HG03175 (cell line): ENCODE data around the gene MAP3K2.
"Not testable (repeated sequence)": the region's sequence is repeated elsewhere in the genome, so short reads cannot be mapped to it uniquely, and the experiment has no call there.

ENCODE experiments used
- ATAC-seq: cut with Tn5 transposase; IDR thresholded peaks from one replicate; pipeline ENCODE4 v1.9.1; 2021; ENCODE audit warnings: mild to moderate bottlenecking, moderate library complexity; ENCODE audit not compliant: unreplicated experiment

Gene MAP3K2

GRCh38 chr2:127421116-127421800 lies 33.5 kb upstream of the MAP3K2 start:
- ATAC-seq, result no peak

GRCh38 chr2:127420039-127420864 lies 32.5 kb upstream of the MAP3K2 start:
- no peak for ATAC-seq

- ATAC-seq, result no peak
Measured at GRCh38 chr2:127419448-127420038, 31.8 kb upstream of the MAP3K2 start.

- ATAC-seq, result no peak
Measured at GRCh38 chr2:127419112-127419430, 31.3 kb upstream of the MAP3K2 start.

GRCh38 chr2:127418300-127419111 lies 30.7 kb upstream of the MAP3K2 start, which contains the start of gene PROC:
PROC (plus strand) TSS chr2:127418427; CDS start chr2:127419943, 1,516 bp downstream.
- ATAC-seq, result no peak

- no peak for ATAC-seq
Measured at GRCh38 chr2:127417406-127417805, 29.6 kb upstream of the MAP3K2 start.

- ATAC-seq, result peak; percentile 2
Measured at GRCh38 chr2:127416506-127417001, 28.8 kb upstream of the MAP3K2 start.

GRCh38 chr2:127415593-127416505 lies 28.1 kb upstream of the MAP3K2 start:
- ATAC-seq, result peak; percentile 67

GRCh38 chr2:127414638-127415592 lies 27.1 kb upstream of the MAP3K2 start:
- ATAC-seq, result no peak

GRCh38 chr2:127413782-127414637 lies 26.2 kb upstream of the MAP3K2 start:
- no peak for ATAC-seq

- ATAC-seq, result no peak
Measured at GRCh38 chr2:127413200-127413599, 25.4 kb upstream of the MAP3K2 start.

GRCh38 chr2:127411653-127412369 lies 24.0 kb upstream of the MAP3K2 start:
- no peak for ATAC-seq

GRCh38 chr2:127410871-127411652 lies 23.3 kb upstream of the MAP3K2 start:
- ATAC-seq, result peak; percentile 60

- ATAC-seq, result not testable (repeated sequence)
Measured at GRCh38 chr2:127409716-127410115, 21.9 kb upstream of the MAP3K2 start.

GRCh38 chr2:127408807-127409099 lies 21.0 kb upstream of the MAP3K2 start:
- no peak for ATAC-seq

- peak; percentile 60 for ATAC-seq
Measured at GRCh38 chr2:127408004-127408806, 20.4 kb upstream of the MAP3K2 start.
